ENCODE results near the gene WNT9A.

The WNT9A gene

GRCh38 chr1:227896710-227897655 is 50.7 kb downstream of the WNT9A start:
- DNase-seq: no peak

- DNase-seq: no peak
These were observed 51.7 kb downstream of the WNT9A start for GRCh38 chr1:227895828-227896685.

- no peak for DNase-seq
These were observed 52.8 kb downstream of the WNT9A start for GRCh38 chr1:227894831-227895451.

GRCh38 chr1:227893949-227894721 is 53.6 kb downstream of the WNT9A start:
- no peak for DNase-seq

- DNase-seq: no peak
These were observed 54.3 kb downstream of the WNT9A start for GRCh38 chr1:227893300-227893948.

- DNase-seq: no peak
These were observed 55.0 kb downstream of the WNT9A start for GRCh38 chr1:227892489-227893299.

GRCh38 chr1:227891955-227892488 is 55.7 kb downstream of the WNT9A start:
- no peak for DNase-seq

GRCh38 chr1:227891223-227891954 is 56.3 kb downstream of the WNT9A start:
- no peak for DNase-seq

- no peak for DNase-seq
These were observed 57.1 kb downstream of the WNT9A start for GRCh38 chr1:227890451-227891222.

GRCh38 chr1:227889863-227890405 is 57.8 kb downstream of the WNT9A start:
- no peak for DNase-seq

GRCh38 chr1:227889047-227889862 is 58.5 kb downstream of the WNT9A start:
- no peak for DNase-seq

- no peak for DNase-seq
These were observed 59.2 kb downstream of the WNT9A start for GRCh38 chr1:227888404-227889046.

GRCh38 chr1:227887697-227888403 is 59.9 kb downstream of the WNT9A start:
- DNase-seq: peak; percentile 28

- peak; percentile 53 for DNase-seq
These were observed 60.6 kb downstream of the WNT9A start for GRCh38 chr1:227886993-227887696.

GRCh38 chr1:227886503-227886961 is 61.2 kb downstream of the WNT9A start:
- no peak for DNase-seq
